GM12875 (cell line): Measurements from ENCODE around the gene GJB6.

Experiments used
- H3K4me3 ChIP-seq: one replicate; pipeline ENCODE4 v1.5.1; 2011; ENCODE audit warnings: low read depth, low read length, control low read depth
- CTCF ChIP-seq: IDR thresholded peaks from 2 replicates; pipeline ENCODE4 v1.5.1; 2011; ENCODE audit warnings: low read depth, mild to moderate bottlenecking, control low read depth, inconsistent platforms, low read length, moderate library complexity, borderline replicate concordance; ENCODE audit not compliant: insufficient read depth

GJB6 gene

GRCh38 chr13:20247963-20248362 is 15.8 kb upstream of the GJB6 start:
- TF ChIP-seq CTCF: no peak
- H3K4me3 ChIP-seq: no peak overlapping the region

GRCh38 chr13:20247403-20247802 is 15.3 kb upstream of the GJB6 start:
- H3K4me3 ChIP-seq: no peak overlapping the region
- no peak for TF ChIP-seq CTCF

- no peak overlapping the region for H3K4me3 ChIP-seq
- no peak for TF ChIP-seq CTCF
Observed at GRCh38 chr13:20241593-20241992, 9.5 kb upstream of the GJB6 start.

- H3K4me3 ChIP-seq: no peak overlapping the region
- TF ChIP-seq CTCF: no peak
Observed at GRCh38 chr13:20239748-20240147, 7.6 kb upstream of the GJB6 start.

GRCh38 chr13:20232556-20233277 is 598 bp upstream of the GJB6 start:
- no peak for TF ChIP-seq CTCF
- H3K4me3 ChIP-seq: no peak overlapping the region

- TF ChIP-seq CTCF: no peak
- H3K4me3 ChIP-seq: no peak overlapping the region
Observed at GRCh38 chr13:20230913-20231838, 943 bp downstream of the GJB6 start.
